Kidney (tissue), 14 donors: Measurements from ENCODE around the gene MPPED1. TPM values are rescaled to one million over a fixed set of nuclear protein-coding genes. Genes with fewer than 3 reads are reported as not detected.

Experiments
- DNase-seq, 5 donors: peaks; one replicate each; pipeline ENCODE4 v3.0.0-alpha.2; 2013 to 2020
- FAIRE-seq: peaks from 2 replicates; lab custom pipeline; 2012; peaks lifted over from hg19 to GRCh38; lab: Jason Lieb, UNC
- H3K27ac ChIP-seq, 2 donors: one replicate each; pipeline ENCODE4 v1.7.0; 2013; ENCODE audit warnings: low read depth in 2 of 2, low read length in 2 of 2, inconsistent platforms in 1 of 2
- H3K27me3 ChIP-seq: one replicate; pipeline ENCODE4 v1.7.1; 2013; ENCODE audit warnings: low read length, inconsistent platforms; ENCODE audit not compliant: control insufficient read depth, insufficient read depth
- H3K36me3 ChIP-seq, 3 donors: one replicate each; pipeline versions ENCODE4 v1.7.0 to v1.7.1; 2013; ENCODE audit warnings: low read length in 3 of 3, control low read depth in 1 of 3, inconsistent platforms in 1 of 3; ENCODE audit not compliant: insufficient read depth in 3 of 3, control insufficient read depth in 2 of 3
- H3K4me1 ChIP-seq, 3 donors: one replicate each; pipeline versions ENCODE4 v1.7.0 to v1.7.1; 2013; ENCODE audit warnings: low read length in 3 of 3, inconsistent platforms in 1 of 3, low read depth in 1 of 3; ENCODE audit not compliant: control insufficient read depth in 2 of 3, insufficient read depth in 2 of 3
- H3K4me3 ChIP-seq, 3 donors: one replicate each; pipeline versions ENCODE4 v1.7.0 to v1.8.1; 2013; ENCODE audit warnings: low read length in 3 of 3, control low read depth in 1 of 3, inconsistent platforms in 1 of 3
- H3K9ac ChIP-seq, 3 donors: one replicate each; pipeline versions ENCODE4 v1.7.0 to v1.7.1; 2013; ENCODE audit warnings: low read length in 3 of 3, control low read depth in 1 of 3, inconsistent platforms in 1 of 3
- H3K9me3 ChIP-seq, 3 donors: one replicate each; pipeline versions ENCODE4 v1.7.0 to v1.7.1; 2013; ENCODE audit warnings: low read length in 3 of 3, control low read depth in 1 of 3, inconsistent platforms in 1 of 3; ENCODE audit not compliant: control insufficient read depth in 2 of 3, insufficient read depth in 1 of 3
- intact Hi-C: fragments of 100-400 bp; cut with DNase I; formaldehyde crosslinking; loops from one replicate; pipeline ENCODE4 v1.11.1; 2022
- polyA plus RNA-seq: library from polyadenylated mRNA; stranded (reverse); fragments of 350-450 nt; fragmentation: Illumina TruSeq; extraction: RNeasy Lipid Tissue Mini Kit (QIAGEN cat#74804); gene quantifications from one replicate; pipeline ENCODE4 v1.2.3, GENCODE V29; 2014; ENCODE audit warnings: low read depth, low replicate concordance; ENCODE audit not compliant: insufficient read depth
- total RNA-seq: library from RNA; stranded (reverse); fragmentation: NEBNext Ultra II Directional; extraction: Animal tissue kit (Norgen Biotek cat#: 25700); gene quantifications from one replicate; pipeline ENCODE4 v1.2.1, GENCODE V29; 2021
- TF ChIP-seq, protein P1 (sequence below): IDR thresholded peaks from 3 replicates; pipeline ENCODE4 v1.5.1; 2012; ENCODE audit warnings: mild to moderate bottlenecking, moderate library complexity, borderline replicate concordance; ENCODE audit not compliant: insufficient read depth; ENCODE audit errors: extremely low read depth
- donor health status: control.
- donor health status: control.
- donor health status: control.
- donor health status: control.
- donor health status: control.
- donor health status: DM: yes; HTN: yes; CAD: no.
- donor health status: Normal renal cell carcinoma (clear cell type).

MPPED1 gene
- total and polyA plus RNA-seq, 2 donors from 2014 or later = not detected

GRCh38 chr22:43467216-43467940, 55.6 kb downstream of the MPPED1 start:
- intact Hi-C loops = no loop called here
- DNase-seq (peak in 2 of 5 donors; percentile 63 to 74), FAIRE-seq (no peak)
- Histone ChIP-seq H3K4me1 (no peaks in the 10 kb centered on the region), H3K4me3 (no peak overlapping the region), H3K9ac (no peak overlapping the region), H3K27me3 (no peaks in the 10 kb centered on the region), H3K9me3 (no peaks in the 10 kb centered on the region), H3K27ac (no peak overlapping the region), H3K36me3 (no peaks in the 10 kb centered on the region)
- TF ChIP-seq, protein P1, sequence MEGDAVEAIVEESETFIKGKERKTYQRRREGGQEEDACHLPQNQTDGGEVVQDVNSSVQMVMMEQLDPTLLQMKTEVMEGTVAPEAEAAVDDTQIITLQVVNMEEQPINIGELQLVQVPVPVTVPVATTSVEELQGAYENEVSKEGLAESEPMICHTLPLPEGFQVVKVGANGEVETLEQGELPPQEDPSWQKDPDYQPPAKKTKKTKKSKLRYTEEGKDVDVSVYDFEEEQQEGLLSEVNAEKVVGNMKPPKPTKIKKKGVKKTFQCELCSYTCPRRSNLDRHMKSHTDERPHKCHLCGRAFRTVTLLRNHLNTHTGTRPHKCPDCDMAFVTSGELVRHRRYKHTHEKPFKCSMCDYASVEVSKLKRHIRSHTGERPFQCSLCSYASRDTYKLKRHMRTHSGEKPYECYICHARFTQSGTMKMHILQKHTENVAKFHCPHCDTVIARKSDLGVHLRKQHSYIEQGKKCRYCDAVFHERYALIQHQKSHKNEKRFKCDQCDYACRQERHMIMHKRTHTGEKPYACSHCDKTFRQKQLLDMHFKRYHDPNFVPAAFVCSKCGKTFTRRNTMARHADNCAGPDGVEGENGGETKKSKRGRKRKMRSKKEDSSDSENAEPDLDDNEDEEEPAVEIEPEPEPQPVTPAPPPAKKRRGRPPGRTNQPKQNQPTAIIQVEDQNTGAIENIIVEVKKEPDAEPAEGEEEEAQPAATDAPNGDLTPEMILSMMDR = no peak

DNA sequence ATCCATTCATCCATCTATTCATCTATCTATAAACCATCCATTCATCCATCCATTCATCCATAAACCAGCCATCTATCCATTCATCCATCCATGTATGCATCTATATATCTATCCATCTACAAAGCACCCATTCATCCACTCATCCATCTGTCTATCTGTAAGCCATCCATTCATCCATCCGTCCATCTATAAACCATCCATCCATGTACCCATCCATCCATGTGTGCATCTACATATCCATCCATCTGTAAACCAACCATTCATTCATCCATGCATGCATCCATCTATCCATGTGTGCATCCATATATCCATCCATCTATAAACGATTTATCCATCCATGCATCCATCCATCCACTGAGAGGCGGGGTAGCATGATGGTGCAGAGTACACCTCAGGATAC, 58.4 kb downstream of the MPPED1 start:
- FAIRE-seq = no peak
- Histone ChIP-seq H3K4me1 (no peaks in the 10 kb centered on the region), H3K36me3 (no peaks in the 10 kb centered on the region), H3K9me3 (no peaks in the 10 kb centered on the region), H3K4me3 (no peak overlapping the region), H3K9ac (no peak overlapping the region), H3K27me3 (no peaks in the 10 kb centered on the region), H3K27ac (no peak overlapping the region)
- TF ChIP-seq, protein P1 = no peak
- no peak for DNase-seq
- intact Hi-C loops = no loop called here

DNA sequence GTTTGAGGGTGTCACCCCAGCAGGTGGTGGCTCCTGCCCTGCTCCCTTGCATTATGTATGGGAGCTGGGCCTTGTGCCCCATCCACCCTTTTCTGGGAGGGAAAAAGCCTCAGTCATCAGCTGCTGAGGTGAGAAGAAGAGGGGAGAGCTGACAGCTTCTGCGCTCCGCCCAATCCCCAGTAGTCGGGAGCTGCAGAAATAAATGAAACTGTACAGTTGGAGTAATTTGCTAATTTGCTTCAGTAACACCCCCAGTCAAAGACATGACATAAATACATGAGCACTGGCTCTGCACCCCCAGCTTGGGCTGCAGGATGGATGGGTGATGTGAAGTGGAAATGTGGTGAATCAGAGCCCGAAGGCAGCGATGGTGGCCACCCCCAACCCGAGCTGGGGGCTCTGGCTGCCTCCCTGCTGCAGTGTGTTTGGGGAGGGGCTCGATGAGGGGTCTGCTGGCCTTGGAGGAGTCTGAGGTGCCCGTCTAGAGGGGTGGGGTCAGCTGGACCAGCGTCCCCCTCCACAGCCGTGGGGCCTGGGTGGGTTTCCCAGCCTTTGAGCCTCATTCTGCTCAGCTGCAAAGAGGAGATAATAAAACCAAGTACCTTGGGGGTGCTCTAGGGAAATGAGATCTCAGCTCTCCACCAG, 59.2 kb downstream of the MPPED1 start:
- TF ChIP-seq, protein P1 = no peak
- H3K27ac ChIP-seq = no peak overlapping the region
- no peak overlapping the region for H3K9ac ChIP-seq
- no peaks in the 10 kb centered on the region for H3K27me3 ChIP-seq
- no peaks in the 10 kb centered on the region for H3K36me3 ChIP-seq
- peaks cover 0 to 3% (median 0%) of the 10 kb centered on the region in 3 donors for H3K9me3 ChIP-seq
- no peak overlapping the region for H3K4me3 ChIP-seq
- FAIRE-seq (no peak), DNase-seq (no peak)
- intact Hi-C loops = no loop called here
- H3K4me1 ChIP-seq = no peaks in the 10 kb centered on the region
